Fibroblast of pulmonary artery (primary cell): Measurements from ENCODE around the gene CCDC33.
A peak's percentile ranks its signal among the peaks of the same experiment; 100 is the strongest.

Experiments used
- DNase-seq: peaks from one replicate; pipeline ENCODE4 v3.0.0-alpha.2; 2010; ENCODE audit warnings: low read depth
- H3K4me3 ChIP-seq: replicated peaks from 2 replicates; pipeline ENCODE4 v1.5.1; 2011; ENCODE audit warnings: low read depth, mild to moderate bottlenecking, control low read depth, low read length, moderate library complexity
- CTCF ChIP-seq: IDR thresholded peaks from 2 replicates; pipeline ENCODE4 v1.5.1; 2011; ENCODE audit warnings: mild to moderate bottlenecking, control low read depth, low read length, inconsistent platforms; ENCODE audit errors: missing control alignments

The CCDC33 gene

GRCh38 chr15:74245342-74245931 is 9.3 kb downstream of the CCDC33 start:
- no peak for TF ChIP-seq CTCF
- no peak for DNase-seq
- no peak overlapping the region for H3K4me3 ChIP-seq

- H3K4me3 ChIP-seq, result no peak overlapping the region
- DNase-seq, result no peak
- TF ChIP-seq CTCF, result no peak
Measured at GRCh38 chr15:74250266-74250665, 14.1 kb downstream of the CCDC33 start.

- no peak for TF ChIP-seq CTCF
- H3K4me3 ChIP-seq, result no peak overlapping the region
- DNase-seq, result no peak
Measured at GRCh38 chr15:74251131-74251811, 15.1 kb downstream of the CCDC33 start.

GRCh38 chr15:74252291-74252690 is 16.2 kb downstream of the CCDC33 start:
- H3K4me3 ChIP-seq, result no peak overlapping the region
- no peak for TF ChIP-seq CTCF
- peak; percentile 29 for DNase-seq

- DNase-seq, result no peak
- TF ChIP-seq CTCF, result no peak
- no peak overlapping the region for H3K4me3 ChIP-seq
Measured at GRCh38 chr15:74252721-74253120, 16.6 kb downstream of the CCDC33 start.

- no peak for DNase-seq
- no peak overlapping the region for H3K4me3 ChIP-seq
- no peak for TF ChIP-seq CTCF
Measured at GRCh38 chr15:74253211-74253921, 17.2 kb downstream of the CCDC33 start.
